GDM1 (cell line): ENCODE results near the gene REELD1.

Experiments
- DNase-seq: peaks from one replicate; lab custom pipeline; 2025; lab: John Stamatoyannopoulos, UW

REELD1 gene

GRCh38 chr4:146214238-146214637 is at the start of gene REELD1:
Gene REELD1 (plus strand): TSS chr4:146214538. CDS start chr4:146216953, 2,415 bp downstream.
- no peak for DNase-seq

- no peak for DNase-seq
Observed at GRCh38 chr4:146165221-146165620, 49.1 kb upstream of the REELD1 start.

- DNase-seq = no peak
Observed at GRCh38 chr4:146165840-146166239, 48.5 kb upstream of the REELD1 start.

- DNase-seq = no peak
Observed at GRCh38 chr4:146170149-146170548, 44.2 kb upstream of the REELD1 start.

- DNase-seq = peak; percentile 67
Observed at GRCh38 chr4:146175541-146176453, 38.5 kb upstream of the REELD1 start, which contains the start of gene LSM6. Gene LSM6 (plus strand): TSS chr4:146175718. CDS start chr4:146182922, 7,204 bp downstream.

- no peak for DNase-seq
Observed at GRCh38 chr4:146176891-146177290, 37.4 kb upstream of the REELD1 start.

GRCh38 chr4:146178126-146178525 is 36.2 kb upstream of the REELD1 start:
- DNase-seq = no peak

- no peak for DNase-seq
Observed at GRCh38 chr4:146179784-146180370, 34.5 kb upstream of the REELD1 start.

GRCh38 chr4:146182443-146182842 is 31.9 kb upstream of the REELD1 start:
- DNase-seq = no peak

- DNase-seq = no peak
Observed at GRCh38 chr4:146183209-146183608, 31.1 kb upstream of the REELD1 start.

- no peak for DNase-seq
Observed at GRCh38 chr4:146186041-146186440, 28.3 kb upstream of the REELD1 start.

- DNase-seq = no peak
Observed at GRCh38 chr4:146186596-146186995, 27.7 kb upstream of the REELD1 start.

GRCh38 chr4:146190456-146190855 is 23.9 kb upstream of the REELD1 start:
- no peak for DNase-seq

- no peak for DNase-seq
Observed at GRCh38 chr4:146191766-146192458, 22.4 kb upstream of the REELD1 start.

- DNase-seq = no peak
Observed at GRCh38 chr4:146193628-146194027, 20.7 kb upstream of the REELD1 start.

GRCh38 chr4:146194212-146194611 is 20.1 kb upstream of the REELD1 start:
- DNase-seq = no peak

- no peak for DNase-seq
Observed at GRCh38 chr4:146202665-146203064, 11.7 kb upstream of the REELD1 start.

- DNase-seq = no peak
Observed at GRCh38 chr4:146207410-146207809, 6.9 kb upstream of the REELD1 start.

GRCh38 chr4:146210890-146211289 is 3.4 kb upstream of the REELD1 start:
- DNase-seq = no peak

GRCh38 chr4:146211440-146211839 is 2.9 kb upstream of the REELD1 start:
- DNase-seq = no peak

GRCh38 chr4:146212781-146213180 is 1.6 kb upstream of the REELD1 start:
- no peak for DNase-seq

- DNase-seq = no peak
Observed at GRCh38 chr4:146222313-146222712, 8.0 kb downstream of the REELD1 start.
